ENCODE results near the gene SLC8A1.

DNA sequence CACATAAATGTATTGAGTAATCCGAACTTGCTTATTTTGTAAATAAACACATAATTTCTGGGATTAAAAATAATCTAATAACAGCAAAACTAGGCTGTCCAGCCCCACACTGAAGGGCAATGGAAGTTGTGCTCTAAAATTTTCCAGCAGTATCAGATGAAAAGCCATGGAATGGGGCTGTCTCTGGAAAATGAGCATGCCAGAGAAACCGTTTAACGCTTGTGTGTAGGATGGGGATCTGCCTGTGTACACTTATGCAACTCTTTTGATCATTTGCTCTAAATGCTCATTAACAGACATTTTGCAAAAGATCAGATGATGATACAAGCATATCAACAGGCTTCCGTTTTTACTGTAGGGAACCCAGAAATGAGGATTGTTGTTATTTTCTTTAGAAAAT, 177.6 kb downstream of the SLC8A1 start:
- TF ChIP-seq, protein P1, sequence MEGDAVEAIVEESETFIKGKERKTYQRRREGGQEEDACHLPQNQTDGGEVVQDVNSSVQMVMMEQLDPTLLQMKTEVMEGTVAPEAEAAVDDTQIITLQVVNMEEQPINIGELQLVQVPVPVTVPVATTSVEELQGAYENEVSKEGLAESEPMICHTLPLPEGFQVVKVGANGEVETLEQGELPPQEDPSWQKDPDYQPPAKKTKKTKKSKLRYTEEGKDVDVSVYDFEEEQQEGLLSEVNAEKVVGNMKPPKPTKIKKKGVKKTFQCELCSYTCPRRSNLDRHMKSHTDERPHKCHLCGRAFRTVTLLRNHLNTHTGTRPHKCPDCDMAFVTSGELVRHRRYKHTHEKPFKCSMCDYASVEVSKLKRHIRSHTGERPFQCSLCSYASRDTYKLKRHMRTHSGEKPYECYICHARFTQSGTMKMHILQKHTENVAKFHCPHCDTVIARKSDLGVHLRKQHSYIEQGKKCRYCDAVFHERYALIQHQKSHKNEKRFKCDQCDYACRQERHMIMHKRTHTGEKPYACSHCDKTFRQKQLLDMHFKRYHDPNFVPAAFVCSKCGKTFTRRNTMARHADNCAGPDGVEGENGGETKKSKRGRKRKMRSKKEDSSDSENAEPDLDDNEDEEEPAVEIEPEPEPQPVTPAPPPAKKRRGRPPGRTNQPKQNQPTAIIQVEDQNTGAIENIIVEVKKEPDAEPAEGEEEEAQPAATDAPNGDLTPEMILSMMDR (IDR thresholded peaks at IDR 0.05), result no peak
- TF ChIP-seq EZH2 (IDR thresholded peaks at IDR 0.05; ENCODE audit: borderline replicate concordance, insufficient read depth, low read depth, low read length, poor library complexity, severe bottlenecking), result no peak

Measured in B cell (primary cell).